Activated effector memory CD4-positive, alpha-beta T cell treated with Interleukin-2 at 50 U/mL for 16 hours (primary cell): ENCODE measurements around the gene EIF4H.
"Not testable (repeated sequence)": the region's sequence is repeated elsewhere in the genome, so short reads cannot be mapped to it uniquely, and the experiment has no call there.

Source experiments
- DNase-seq: peaks from one replicate; pipeline ENCODE4 v3.0.0-alpha.2; 2020

EIF4H gene

DNA sequence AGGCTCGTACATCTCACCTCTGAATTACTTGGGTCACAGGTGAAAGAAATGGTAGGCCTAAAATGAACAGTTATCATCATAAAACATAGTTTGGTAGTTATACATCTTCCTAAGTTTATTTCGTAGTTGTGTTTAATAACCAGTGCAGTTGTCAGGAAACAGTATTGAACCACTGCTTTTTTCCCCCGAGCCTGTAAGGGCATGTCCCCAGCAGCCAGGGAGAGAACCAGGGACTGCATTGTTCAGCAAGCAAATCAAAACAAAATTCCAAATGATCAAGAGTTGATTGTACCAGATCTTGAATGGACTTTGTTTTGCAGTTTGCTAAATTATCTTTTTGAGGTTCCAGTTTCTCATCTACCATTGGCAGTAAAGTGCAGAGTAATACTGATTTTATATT, 2.4 kb downstream of the EIF4H start:
- no peak for DNase-seq

DNA sequence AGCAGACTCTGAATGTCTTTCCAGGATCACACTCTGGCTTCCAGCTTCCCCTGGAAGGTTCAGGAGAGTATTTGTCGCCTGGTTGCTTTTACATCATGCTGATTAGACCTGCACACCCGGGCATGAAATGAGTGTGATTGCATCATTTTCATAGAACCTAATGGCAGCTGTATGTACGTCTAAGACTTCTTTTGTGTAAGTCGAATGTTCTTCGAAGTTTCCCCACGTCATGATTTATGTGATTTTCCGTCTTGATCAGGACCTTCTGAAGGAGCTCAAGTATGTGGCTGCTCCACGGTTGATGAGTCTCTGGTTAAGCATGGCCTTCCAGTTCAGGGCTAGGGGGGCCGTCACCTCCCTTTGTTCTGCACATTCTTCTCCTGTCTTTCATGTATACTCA, 4.5 kb downstream of the EIF4H start:
- no peak for DNase-seq

DNA sequence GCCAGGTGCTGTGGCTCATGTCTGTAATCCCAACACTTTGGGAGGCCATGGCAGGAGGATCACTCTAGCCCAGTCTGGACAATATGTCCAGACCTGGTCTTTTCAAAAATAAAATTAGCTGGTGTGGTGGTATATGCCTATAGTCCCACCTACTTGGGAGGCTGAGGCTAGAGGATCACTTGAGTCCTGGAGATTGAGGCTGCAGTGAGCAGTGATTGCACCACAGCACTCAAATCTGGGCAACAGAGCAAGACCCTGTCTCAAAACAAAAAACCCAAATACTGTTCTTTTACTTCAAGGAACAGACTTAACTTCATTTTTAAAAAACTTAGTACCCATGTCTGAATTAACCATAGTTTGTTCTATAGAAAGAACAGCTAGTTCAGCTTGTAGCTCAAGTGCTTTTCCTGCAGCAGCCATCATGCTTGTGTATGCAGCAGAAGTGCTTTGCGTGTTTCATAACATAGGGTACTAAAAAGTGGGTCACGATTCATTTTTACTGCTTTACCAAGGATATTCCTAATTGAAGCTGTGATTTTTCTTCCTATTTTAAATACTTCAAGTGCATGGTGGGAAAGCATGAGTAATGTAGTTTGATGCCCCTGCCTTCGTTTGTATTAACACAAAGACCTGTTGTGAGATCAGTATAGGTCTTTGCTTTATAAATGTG, 5.9 kb downstream of the EIF4H start:
- no peak for DNase-seq

DNA sequence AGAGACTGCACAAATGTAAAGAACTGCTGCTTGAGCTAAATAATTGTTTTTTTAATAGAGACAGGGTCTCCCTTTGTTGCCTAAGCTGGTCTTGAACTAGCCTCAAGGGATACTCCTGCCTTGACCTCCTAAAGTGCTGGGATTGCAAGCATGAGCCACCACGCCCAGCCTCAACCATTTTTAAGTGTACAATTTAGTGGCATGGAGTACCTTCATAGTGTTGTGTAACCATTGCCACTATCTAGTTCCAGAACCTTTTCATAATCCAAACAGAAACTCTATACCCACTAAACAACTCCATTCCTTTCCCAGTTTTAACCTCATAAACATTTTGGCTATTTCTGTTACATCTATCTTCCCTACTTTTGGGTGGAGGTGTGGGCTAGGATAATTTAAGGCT, 6.7 kb downstream of the EIF4H start:
- DNase-seq, result no peak

DNA sequence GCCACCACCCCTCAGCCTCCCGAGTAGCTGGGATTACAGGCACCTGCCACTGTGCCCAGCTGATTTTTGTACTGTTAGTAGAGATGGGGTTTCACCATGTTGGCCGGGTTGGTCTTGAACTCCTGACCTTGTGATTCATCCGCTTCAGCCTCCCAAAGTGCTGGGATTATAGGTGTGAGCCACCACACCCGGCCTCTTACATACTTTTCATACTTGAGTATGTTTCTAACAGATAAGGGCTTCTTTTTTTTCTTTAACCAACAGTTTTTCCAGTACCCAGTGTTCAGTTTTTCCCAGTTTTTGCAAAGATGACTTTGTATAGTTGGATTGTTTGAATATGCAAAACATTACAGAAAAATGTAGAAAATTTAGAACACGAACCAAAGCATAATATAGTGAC, 7.7 kb downstream of the EIF4H start:
- no peak for DNase-seq

DNA sequence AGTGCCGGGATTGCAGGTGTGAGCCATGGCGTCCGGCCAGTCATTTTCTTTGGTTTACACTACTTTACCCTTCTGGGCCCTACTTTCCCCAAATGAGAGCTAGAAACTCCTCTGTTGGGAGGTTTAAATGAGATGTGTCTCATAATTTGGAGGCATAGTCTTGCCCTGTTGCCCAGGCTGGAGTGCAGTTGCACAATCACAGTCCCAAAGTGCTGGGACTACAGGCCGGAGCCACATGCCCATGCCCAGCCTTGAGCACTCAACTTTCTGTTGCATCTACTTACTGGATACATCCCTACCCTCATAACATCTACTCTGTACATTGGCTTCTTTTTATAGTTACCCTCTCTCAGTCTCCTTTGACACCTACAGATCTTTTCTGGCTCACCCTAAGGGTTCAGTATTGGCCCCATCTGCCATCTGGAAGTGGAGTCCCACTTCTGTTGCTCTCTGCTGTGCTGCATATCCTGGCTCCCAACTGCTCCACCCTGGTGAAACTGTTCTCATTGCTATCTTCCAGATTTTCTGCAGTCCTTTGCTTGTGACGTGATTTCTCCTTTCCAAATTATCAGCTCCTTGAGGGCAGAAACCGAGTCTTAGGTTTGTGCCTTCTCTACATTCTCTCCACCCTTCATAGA, 8.4 kb downstream of the EIF4H start:
- no peak for DNase-seq

DNA sequence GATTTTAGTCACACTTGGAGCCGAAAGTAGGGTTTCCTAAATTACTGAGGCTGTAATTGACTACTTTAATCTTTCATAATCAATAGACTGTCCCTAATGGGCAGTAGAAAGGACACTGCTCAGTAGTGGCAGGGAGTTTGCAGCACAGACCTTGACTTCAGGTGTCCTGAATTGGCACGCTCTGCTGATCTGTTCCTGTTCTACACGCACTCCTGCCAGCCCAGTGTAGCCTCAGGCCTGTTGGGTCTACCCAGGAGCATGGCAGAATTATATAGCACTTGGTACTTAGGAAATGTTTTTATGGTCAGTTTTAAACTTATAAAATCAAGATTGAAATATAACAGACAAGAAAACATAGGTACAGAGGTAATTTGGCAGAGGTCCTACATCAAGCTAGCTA, 9.0 kb downstream of the EIF4H start:
- no peak for DNase-seq

DNA sequence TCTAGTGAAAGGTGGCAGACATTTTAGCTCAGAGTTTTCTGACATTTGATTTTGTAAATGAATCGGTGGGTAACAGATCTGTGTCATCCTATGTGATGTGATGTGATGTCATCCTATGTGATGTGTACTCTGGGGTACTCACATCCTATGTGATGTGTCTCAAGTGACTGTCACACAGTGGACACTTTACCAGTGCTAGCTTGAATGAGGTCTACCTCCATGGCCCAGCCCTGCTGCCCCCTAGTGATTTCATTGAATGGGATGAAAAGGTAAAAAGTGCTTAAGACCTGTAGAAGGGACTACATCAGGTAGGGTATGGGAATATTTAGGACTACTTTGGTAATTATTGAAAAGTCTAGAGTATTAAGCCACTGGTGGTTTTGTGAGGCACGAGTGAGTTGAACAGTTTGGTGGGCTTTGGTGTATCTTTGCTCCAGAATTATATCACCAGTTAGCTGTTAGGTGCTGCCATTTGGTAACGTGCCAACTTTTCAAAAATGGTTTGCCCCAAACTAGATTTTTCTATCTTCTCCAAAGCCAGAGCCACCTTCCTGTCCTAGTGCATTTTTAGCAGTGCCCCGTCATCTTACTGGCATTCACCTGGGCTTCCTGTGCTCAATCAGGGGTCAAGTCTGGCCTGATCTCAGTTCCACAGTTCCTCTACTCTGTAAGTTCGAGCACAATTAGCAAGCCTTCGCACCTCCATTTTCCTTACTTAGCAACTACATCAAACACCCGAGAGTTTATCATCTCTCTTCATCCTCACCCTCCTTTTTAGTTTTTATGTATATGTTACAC, 9.7 kb downstream of the EIF4H start:
- no peak for DNase-seq

DNA sequence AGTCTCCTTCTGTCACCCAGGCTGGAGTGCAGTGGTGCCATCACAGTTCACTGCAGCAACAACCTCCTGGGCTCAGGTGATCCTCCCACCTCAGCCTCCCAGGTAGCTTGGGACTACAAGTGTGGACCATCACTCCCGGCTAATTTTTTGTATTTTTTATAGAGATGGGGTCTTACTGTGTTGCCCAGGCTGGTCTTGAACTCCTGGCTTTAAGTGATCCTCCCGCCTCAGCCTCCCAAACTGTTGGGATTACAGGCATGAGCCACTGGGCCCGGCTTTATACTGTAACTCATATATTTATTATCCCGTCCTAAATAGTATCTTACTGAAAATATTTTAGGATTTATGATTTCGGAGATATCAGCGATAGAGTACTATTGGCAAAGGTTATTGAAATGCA, 10.9 kb downstream of the EIF4H start:
- DNase-seq, result no peak

DNA sequence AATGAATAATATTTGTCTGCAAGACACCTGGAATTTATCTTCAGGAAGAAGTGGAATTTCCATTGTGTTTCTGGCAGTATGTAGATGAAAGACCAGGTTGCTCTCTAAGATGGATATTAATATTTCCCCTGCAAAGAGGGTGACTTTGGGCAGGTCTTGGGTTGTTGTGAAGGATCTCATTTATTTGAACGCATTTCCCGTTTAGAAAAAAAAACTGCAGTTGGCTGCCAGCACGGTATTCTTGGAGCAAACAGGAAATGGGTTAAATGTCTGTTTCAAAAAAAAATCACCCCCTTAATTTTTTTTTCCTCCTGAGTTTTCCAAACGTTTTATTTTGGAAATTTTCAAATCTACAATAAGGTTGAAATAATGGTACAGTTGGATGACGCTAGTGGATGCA, 11.5 kb downstream of the EIF4H start:
- no peak for DNase-seq

DNA sequence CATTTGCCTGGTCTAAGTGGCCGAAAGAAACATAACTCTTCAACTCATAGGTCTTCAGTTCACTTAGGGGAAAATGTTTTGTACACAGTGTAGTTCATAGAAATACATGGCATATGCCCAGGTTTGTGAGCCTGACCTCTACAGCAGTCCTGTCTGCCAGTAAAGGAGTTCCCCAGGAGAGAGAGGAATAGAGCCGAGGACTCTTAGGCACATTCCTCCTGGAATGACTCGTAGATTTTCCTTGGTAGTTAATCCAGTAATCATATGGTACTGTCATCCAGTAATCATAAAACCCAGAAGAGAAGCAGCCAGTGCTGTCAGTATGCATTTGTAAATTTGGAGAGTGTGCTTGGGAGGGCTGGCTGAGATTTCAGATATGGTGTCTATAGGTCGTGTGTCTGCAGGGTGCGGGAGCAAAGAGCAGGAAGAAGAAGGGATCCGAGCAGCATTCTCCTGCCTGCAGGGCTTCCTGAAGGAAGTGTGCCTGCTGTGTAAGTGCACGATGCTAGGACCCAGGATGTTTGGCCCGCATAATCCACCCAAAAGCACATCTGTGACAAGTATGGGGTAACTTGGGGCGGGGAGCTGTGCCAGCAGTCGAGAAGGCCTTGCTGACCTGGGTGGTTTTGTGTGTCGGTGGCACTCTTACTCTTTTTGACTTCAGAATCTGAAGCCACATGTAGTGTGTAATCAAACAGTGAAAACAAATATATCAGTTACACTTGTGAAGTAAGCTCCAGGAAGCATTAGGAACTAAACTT, 13.9 kb downstream of the EIF4H start:
- no peak for DNase-seq

DNA sequence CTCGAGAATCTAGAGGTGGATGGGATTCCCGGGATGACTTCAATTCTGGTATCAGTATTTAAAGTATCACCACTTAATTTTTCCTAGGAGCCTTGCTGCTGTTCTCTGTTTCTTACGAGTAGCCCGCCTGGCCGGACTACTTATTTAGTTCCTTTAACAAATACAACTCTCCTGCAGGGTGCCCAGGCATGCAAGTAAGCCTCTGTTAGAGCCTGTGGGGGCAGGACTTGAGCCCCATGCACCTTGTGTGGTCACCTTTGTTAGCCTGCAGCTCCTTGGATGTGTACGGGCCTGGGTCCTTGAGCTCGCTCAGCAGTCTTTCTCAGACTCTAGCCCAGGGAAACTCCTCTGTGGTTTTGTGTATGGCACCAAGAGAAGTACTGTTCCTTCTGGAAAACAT, 16.1 kb downstream of the EIF4H start:
- DNase-seq, result no peak

DNA sequence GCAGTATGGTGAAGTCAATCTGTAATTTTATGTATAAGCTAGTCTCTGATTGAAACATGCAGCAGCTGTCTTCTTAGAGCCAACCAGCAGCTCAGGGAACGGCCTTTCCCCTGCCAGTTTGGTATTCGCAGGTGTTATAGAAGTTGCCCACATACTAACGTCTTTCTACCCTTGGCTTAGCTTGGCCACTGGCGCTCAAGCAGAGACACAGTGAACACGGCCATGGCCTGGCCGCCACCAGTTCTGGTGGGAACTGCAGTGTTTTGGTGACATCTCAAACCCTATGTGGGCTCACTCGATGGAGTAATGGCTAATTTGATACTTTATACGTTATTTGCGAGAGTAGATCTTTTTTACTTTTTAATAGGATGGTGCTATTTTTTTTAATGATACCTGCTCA, 17.1 kb downstream of the EIF4H start:
- DNase-seq, result no peak

DNA sequence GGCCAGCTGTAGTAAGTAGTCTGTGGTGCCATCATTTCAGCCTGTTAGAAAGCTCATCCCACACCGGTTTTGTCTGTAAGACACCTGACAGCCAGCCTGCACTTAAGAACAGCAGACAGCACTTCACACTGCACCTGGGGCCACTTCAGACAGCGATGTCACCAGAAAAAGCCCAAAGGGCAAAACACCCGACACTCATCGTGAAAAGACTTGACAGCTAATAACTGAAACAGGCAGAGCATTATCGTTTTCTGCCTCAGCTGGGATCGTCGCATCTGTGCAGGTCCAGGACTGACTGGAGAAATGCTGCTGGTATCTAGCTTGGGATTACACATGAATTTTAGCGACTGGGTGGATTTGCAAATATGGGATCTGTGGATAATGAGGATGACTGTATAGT, 18.9 kb downstream of the EIF4H start:
- DNase-seq, result no peak

DNA sequence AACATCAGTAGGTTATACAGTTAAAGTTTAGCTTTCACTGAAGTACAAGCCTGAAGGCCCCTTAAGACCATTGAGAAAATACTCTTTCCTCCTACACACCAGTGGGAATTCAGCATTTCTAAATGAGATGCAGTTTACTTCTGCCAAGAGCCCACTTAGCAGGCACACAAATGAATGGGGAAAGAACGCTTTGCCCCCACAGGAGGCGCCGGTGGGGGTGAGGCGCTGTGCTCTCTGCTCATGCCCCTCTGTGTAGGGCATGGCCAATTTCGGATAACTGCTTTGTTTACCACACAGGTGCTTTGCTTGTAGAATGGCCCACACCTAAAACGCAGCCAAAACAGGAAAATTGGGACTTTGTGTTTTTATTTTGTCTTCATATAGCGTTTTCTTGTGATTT, 19.8 kb downstream of the EIF4H start:
- DNase-seq, result no peak

DNA sequence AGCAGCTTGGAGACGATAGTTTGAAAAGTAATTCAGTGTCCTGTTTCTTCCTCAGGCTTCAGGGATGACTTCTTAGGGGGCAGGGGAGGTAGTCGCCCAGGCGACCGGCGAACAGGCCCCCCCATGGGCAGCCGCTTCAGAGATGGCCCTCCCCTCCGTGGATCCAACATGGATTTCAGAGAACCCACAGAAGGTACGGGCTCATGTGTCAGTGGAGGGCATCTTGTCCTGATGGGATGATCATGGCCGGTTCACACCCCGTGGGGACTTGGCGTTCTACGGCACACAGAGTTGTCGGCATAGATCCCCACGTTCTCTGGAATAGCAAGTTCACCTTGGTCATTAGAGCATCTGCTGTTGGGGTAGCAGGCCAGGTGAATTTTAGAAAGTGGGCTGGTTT, 20.5 kb downstream of the EIF4H start:
- no peak for DNase-seq

DNA sequence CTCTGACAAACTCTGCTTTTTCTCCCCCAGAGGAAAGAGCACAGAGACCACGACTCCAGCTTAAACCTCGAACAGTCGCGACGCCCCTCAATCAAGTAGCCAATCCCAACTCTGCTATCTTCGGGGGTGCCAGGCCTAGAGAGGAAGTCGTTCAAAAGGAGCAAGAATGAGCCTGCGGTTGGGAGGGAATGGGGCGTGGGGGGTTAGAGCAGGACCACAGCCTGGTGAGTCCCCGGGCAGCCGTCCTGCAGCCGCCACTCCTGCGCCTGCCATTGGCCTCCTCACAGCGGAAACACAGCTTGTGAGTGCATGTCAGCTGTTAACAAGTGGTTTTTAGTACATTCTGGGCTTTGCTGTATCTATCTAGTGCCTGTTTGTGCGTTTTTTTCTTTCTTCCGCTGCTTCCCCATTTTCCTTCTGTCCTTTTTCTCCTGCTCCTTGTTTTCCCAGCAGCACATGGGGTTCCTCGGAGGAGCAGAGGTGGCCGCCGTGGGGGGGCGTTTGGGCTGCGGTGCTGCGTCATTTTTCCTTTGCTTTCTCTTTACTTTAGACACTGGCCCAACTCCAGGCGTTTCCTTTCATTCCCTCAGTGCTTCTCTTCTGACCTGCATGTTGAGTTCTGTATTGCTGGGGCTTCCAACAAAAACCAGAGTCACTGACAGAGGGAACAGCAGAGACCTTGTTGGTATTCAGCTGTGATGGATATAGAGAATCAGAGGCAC, 21.1 kb downstream of the EIF4H start:
- not testable (repeated sequence) for DNase-seq

DNA sequence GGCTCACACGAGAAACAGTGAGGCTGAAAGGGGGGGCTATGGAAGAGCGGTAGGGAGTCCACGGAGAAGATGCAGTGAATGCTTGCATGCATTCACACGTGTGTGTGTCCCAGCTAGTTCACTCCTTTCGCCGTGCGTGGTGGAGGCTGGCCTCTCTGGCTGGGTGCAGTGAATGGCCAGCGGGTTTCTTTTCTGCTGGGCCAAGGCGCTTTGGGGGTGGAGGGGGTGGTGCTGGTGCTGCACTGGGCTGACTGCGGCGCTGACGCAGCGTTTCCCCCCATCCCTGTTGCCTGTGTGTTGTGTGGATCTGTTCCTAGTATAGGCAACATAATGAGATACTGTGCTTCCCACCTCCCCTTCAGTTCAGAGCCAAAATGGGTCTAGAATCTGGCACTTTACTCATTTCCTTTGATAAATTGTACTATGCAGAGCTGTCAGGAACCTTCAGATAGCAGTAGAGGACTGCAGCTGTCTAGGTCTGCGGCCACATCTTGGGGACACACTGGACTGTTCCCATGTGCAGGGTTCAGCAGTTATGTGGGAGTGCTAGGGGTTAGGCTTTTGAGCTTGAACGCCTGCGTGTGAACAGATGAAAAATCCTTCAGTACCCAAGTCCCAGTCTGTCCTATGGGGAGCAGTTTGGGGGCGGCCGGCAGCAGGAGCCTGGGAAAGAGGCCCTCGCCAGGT, 22.0 kb downstream of the EIF4H start:
- not testable (repeated sequence) for DNase-seq

DNA sequence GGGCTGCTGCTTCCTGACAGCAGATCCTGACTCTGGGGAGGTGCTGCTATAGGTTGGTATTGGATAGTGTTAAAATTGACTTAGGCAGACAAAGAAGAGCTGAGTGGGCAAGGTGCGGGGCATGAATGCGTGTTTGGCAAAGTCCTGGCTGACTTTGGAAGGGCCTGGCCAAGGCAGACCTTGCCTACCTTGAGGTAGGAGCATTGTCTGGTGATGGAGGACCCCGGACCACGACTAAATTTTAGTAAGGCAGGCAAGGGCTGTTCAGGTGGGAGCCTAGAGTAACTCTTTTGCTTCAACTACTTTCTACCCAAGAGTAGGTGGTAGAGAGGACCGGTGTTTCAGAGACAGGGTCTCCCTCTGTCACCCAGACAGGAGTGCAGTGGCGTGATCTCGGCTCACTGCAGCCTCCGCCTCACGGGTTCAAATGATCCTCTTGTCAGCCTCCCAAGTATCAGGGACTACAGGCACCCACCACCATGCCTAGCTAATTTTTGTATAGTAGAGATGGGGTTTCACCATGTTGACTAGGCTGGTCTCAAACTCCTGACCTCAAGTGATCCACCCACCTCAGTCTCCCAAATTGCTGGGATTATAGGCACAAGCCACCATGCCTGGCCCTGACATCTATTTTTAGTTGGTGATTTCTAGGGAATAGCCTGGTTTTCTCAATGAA, 23.4 kb downstream of the EIF4H start:
- no peak for DNase-seq

DNA sequence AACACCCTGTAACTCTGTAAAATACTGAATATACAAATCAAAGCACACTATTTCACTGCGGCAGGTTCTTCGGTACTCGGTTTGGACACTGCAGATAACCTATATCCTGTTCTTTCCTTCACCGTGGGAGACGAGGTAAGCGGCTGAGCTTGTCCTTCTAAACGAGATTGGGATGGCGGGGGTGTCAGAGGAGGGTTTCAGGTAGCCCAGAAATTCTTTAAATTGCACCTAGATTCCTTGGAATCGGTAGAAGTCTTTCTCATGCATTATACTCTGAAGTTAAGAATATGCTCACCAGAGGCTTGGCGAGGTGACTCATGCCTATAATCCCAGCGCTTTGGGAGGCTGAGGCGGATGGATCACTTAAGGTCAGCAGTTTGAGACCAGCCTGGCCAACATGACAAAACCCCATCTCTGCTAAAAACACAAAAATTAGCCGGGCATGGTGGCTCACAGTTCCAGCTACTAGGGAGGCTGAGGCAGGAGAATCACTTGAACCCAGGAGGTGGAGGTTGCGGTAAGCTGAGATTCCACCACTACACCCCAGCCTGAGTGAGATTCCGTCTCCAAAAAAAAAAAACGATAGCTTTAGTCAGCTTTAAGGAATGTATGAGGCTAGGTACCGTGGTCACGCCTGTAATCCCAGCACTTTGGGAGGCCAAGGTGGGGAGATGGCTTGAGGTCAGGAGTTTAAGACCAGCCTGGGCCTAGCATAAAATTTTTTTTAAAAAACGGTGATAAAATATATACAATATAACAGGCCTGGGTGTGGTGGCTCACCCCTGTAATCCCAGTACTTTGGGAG, 25.6 kb downstream of the EIF4H start:
- DNase-seq, result no peak
